GM23338 (cell line): ENCODE measurements around the gene CANT1.

ENCODE experiments used
- CREB1 ChIP-seq: fragments of 250-450 bp; sonication (Bioruptor Pico); IDR thresholded peaks from 2 replicates; pipeline ENCODE4 v1.5.0; 2020; ENCODE audit warnings: low read depth, mild to moderate bottlenecking, moderate library complexity
- CTCF ChIP-seq, 2 experiments: fragments of 200-600 bp in 1 of 2; sonication (generic) in 1 of 2; conservative IDR thresholded peaks; 2 replicates each; pipeline versions ENCODE4 v1.5.1 to v1.6.1; 2016 to 2017; ENCODE audit warnings: antibody characterized with exemption in 2 of 2, low read depth in 2 of 2, mild to moderate bottlenecking in 2 of 2, moderate library complexity in 1 of 2
- EZH2 ChIP-seq: fragments of 200-600 bp; sonication (generic); IDR thresholded peaks from one replicate; pipeline ENCODE4 v1.8.0; 2017; ENCODE audit warnings: antibody characterized with exemption, mild to moderate bottlenecking, low read depth; ENCODE audit not compliant: unreplicated experiment
- JUNB ChIP-seq: IDR thresholded peaks from one replicate; pipeline ENCODE4 v1.6.1; 2016; ENCODE audit warnings: antibody characterized with exemption; ENCODE audit not compliant: unreplicated experiment
- NANOG ChIP-seq: IDR thresholded peaks from 2 replicates; pipeline ENCODE4 v1.6.1; 2016; ENCODE audit warnings: antibody characterized with exemption, borderline replicate concordance
- POLR2AphosphoS5 ChIP-seq: IDR thresholded peaks from 2 replicates; pipeline ENCODE4 v1.6.1; 2016; ENCODE audit warnings: antibody characterized with exemption, low read depth
- REST ChIP-seq: IDR thresholded peaks from one replicate; pipeline ENCODE4 v1.6.1; 2018; ENCODE audit warnings: antibody characterized with exemption; ENCODE audit not compliant: unreplicated experiment
- STAT1 ChIP-seq: IDR thresholded peaks from one replicate; pipeline ENCODE4 v1.6.1; 2016; ENCODE audit warnings: antibody characterized with exemption; ENCODE audit not compliant: unreplicated experiment

- TF ChIP-seq POLR2AphosphoS5 (no peak), CTCF (conservative IDR thresholded peaks at IDR 0.05; ENCODE audit: low read depth in 2 of 2) (no peak), CREB1 (CRISPR knock-in tag) (no peak), REST (no peak), STAT1 (no peak), EZH2 (no peak), JUNB (no peak), NANOG (no peak)
These were observed 62.9 kb downstream of the CANT1 start for GRCh38 chr17:78946631-78947030.
